TTC549 (cell line): ENCODE results near the gene RNASE1.
"Not testable (repeated sequence)": the region's sequence is repeated elsewhere in the genome, so short reads cannot be mapped to it uniquely, and the experiment has no call there.

Experiments
- FAIRE-seq: peaks from 2 replicates; lab custom pipeline; 2012; peaks lifted over from hg19 to GRCh38; lab: Jason Lieb, UNC

The RNASE1 gene

DNA sequence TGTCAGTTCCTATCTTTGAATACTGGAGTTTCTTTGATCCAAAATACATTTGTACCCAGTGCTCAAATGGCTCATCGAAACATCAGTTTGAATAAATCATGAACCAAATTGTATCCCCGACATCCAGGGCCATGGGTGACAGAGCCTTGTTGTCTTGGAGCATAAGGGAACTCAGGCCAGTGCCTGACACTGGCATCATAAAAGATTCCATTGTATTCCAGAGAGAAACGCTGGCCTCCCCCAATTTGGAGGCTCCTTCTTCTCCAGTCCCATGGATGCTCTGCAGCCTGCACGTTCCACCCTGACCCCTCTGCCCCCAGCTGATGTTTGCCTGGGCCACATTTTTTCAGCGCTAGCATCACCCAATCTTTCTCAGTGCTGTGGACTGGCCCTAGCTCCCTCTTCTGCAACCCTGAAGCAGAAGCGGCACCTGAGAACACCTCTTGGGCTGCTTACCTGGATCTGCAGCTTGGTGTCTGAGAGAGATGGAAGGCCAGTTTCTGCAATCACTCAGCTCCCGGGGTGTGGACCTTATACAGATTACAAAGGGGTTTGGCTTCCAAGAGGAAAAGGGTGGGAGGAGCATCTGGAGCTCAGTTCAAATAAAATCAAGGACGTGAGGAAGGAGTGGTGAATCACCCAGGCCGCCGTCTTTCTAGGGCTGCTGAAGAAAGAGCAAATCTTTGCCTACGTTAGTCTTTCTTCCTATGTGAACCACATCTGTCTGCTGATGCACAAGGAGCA is at the start of gene RNASE1:
RNASE1 (minus strand) TSS at position 504 of the 744 bp plus-strand sequence. CDS start 776 bp downstream, outside the sequence.
- FAIRE-seq, result no peak

DNA sequence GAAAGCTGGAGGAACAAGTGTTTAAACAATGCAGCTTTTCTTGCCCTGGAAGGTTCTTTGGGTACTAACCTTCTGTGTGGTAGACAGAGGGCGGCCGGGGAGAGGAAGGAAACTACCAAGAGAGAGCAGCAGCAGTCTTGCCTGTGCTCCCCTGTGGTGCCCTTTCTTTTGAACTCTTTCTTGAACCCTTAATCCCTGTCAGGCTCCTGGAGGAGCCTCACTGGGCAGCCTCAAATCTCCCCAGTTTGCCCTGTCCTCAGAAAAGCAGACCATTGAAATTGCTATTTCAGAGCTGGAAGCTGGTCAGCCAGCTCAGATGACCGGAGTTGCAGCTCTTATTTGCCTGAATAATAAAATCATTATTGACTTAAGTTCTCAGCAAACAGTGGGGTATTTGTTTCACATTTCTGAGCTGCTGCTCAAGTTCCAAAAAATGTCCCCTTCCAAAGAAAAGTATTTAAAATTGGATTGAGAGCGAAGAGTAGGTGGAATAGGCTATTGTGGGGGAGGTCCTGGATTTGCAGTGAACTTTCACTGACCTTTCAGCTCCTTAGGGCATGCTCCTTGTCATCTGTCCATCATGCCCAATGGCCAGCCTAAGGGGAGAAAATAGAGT is 46.4 kb upstream of the RNASE1 start:
- no peak for FAIRE-seq

DNA sequence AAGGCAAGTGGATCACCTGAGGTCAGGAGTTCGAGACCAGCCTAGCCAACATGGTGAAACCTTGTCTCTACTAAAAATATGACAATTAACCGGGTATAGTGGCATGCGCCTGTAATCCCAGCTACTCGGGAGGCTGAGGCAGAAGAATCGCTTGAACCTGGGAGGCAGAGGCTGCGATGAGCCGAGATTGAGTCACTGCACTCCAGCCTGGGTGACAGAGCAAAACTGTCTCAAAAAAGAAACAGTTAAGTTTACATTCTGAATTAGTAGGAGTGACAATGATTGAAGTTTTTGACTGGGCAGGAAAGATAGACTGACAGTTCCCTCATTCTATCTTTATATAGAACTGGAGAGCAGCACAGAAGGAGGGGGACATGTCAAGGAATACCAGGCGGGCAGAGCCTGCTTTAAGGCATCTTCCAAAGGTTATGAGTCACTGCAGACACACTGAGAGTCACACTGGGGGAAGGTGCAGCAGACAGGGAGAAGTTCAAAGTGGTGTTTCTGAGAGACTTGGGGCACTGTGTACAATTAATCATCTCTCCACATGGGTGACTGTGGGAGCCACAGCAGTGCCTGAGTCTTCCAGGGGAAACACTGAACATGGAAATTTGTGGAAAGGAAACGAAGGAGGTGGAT is 45.8 kb upstream of the RNASE1 start:
- no peak for FAIRE-seq

DNA sequence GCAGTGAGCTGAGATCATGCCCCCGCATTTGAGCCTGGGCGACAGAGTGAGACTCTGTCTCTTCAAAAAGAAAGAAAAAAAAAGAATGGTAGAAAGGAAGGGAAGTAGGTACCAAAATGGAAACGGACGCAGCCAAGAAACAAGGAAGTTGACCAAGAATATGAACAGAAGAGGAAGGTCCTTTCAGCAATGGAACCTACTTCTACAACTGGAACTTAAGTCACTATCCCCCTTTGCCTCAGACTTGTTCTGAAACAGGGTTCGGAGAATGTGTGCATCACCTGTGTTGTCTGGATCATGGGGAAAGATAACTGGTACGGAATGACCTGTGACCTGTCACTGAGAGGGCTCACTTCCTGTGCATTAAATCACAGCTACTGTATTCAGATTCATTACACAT is 43.9 kb upstream of the RNASE1 start:
- no peak for FAIRE-seq

DNA sequence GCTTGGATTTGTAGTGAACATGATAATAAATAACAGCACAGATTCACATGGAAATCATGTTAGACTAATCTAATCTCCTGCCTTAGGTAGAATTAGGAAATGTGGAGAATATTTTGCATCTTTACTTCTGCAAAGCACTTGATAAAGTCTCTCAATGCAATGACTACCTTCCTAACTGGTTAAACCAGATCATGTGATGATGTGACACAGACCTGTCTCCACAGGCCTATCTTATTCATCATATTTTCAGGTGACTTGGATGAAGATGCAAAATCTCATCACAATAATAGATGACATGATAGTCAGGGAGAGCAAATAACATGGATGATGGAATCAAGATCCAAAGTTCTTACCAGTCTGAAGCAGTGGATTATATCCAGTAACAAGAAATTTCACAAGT is 38.5 kb upstream of the RNASE1 start:
- FAIRE-seq, result no peak

DNA sequence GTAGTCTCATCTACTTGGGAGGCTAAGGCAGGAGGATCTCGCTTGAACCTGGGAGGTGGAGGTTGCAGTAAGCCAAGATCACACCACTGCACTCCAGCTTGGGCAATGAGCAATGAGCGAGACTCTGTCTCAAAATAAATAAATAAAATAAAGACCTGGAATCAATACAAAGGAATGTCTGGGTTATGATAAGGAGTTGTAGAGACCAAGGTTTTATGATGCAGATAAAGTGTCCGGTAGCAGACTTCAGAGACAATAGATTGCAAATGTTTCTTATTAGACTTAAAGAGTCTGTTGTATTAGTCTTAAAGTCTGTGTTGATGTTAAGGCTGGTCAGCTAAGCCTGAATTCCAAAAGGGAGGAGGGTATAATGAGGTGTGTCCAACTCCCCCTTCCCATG is 35.2 kb upstream of the RNASE1 start:
- FAIRE-seq, result no peak

DNA sequence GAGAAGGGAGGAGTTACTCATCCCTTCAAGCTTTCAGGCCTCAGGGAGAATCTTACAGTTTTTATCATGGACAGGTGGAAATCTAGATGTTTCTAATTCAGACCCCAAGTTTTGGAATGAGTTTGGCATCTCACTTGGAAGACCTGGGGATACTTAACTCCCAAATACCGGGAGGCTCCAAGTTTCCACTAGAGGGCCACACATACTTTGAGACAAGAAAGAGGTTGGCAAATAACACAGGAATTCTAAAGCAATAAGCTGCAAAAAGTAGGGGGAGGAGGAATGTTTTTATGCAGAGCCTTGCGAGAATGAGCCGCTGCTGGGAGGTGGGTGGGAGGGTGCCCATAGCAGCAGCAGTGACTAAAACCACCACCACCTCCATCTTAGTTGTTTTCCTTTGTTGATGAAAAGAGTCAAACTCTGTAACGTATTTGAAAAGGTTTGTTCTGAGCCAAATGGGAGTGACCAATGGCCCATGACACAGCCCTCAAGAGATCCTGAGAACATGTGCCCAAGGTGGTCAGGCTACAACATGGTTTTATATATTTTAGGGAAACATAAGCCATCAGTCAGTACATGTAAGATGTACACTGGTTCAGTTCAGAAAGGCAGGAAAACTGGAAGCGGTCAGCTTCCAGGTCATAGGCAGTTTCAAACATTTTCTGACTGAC is 34.2 kb upstream of the RNASE1 start:
- FAIRE-seq, result no peak

DNA sequence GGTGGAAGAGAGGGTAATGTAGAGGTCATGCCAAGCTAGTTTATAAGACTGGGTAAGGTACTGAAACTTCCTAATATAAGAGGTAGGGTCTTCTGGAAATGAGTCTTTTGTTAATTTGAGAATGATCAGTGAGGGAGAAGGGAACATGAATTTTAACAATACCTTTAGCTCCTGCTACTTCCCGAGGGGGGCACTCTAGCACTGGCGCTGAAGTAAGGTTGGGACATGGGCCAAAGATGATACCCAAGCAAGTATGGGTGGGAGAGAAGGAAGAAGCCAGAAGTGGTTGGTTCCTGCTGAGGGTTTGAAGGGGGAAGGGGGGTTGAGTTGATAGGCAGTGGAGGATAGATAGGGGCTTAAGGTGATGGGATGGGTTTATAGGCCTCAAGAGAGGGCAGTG is 32.3 kb upstream of the RNASE1 start:
- FAIRE-seq, result no peak

DNA sequence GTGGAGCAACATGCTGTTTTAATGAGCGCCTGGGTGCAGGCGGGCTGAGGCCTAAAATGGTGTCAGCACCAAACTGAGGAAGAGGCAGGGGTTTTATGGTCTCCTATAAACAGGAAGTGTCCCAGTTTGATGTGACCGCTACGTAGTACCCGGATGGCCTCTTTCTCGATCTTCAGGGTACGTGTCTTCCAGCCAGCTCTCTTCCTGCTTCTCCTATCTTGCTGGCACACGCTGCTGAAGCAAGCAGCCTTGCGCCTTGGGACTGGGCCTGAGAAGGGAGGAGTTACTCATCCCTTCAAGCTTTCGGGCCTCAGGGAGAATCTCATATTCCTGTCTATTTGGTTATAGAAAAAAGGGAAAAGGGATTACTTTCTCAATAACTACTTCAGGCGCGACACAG is 28.2 kb upstream of the RNASE1 start:
- FAIRE-seq, result no peak

DNA sequence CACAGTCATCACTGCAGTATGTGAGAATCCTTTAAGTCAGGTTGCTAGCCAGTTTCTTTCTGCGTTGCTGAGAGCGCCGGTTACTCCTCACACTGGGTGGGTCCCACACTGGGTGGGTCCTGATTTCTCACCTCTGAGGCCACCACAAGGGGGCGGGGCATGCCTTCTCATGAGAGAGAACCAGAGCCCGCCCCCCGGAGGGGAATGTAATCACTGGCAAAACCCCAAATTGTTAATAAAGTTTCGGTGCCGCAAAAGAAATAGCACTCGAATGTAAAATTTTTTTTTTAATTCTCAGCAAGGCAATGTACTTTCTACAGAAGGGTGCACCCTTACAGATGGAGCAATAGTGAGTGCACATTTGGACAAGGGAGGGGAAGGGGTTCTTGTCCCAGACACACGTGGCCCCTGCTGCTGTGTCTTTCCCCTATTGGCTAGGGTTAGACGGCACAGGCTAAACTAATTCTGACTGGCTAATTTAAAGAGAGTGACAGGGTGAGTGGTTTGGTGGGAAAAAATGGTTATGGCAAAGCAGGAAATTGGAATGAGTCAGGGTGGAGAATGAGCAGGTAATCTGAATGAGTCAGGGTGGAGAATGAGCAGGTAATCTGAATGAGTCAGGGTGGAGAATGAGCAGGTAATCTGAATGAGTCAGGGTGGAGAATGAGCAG is 25.5 kb upstream of the RNASE1 start:
- FAIRE-seq, result not testable (repeated sequence)

DNA sequence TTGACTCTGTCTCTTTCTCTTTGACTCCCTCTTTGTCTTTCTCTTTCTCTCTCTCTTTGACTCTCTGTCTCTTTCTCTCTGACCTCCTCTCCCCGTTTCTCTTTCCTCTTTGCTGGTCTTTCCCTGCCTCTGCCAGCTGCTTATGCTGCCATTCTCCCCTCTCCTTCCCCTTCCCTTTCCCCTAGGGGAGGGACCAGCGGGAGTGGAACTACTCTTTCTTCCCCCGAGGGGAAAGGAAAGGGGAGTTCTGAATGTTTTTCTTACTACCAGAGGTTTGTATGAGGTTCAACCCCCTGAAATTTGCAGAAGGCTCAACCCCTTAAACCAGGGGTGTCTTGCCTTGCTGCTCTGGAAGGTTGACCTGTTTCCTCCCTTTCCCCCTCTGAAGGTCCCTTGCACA is 24.7 kb upstream of the RNASE1 start:
- no peak for FAIRE-seq

DNA sequence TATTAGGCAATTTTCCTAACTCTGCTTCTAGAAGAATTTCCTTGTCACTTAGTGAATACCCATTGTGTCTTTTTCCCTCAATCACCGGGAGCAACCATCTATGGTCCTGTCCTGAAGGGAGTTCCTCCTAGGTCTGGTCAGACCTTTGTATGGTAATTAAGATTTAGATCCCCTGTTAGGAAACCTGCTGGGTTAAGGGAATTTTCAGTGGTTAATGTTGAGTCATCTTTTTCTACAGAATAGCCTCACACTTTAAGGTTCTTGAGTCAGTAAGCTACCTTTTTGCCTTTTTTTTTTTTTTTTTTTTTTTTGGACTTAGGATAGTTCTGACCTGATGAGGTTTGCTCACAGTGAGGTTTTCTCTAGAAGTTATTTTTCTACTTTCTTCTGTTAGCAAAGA is 24.0 kb upstream of the RNASE1 start:
- FAIRE-seq, result not testable (repeated sequence)

DNA sequence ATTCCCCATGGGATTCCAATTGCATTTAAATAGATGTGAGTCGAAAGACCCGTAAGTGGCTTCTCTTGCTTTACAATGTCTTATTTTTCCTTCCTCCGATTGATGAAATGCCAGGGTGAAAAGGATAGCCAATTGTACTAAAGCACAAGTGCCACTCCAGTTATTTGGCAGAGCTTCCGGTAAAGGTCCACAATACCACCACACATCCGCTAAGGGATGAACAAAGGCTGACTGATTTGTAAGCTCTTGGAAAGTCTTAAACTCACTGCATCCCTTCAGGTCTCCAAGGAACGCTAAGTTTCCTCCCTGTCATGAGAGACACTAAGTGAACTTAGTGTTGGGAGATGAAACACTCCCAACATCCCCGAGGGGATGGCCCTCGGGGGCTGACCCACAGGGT is 21.2 kb upstream of the RNASE1 start:
- no peak for FAIRE-seq

DNA sequence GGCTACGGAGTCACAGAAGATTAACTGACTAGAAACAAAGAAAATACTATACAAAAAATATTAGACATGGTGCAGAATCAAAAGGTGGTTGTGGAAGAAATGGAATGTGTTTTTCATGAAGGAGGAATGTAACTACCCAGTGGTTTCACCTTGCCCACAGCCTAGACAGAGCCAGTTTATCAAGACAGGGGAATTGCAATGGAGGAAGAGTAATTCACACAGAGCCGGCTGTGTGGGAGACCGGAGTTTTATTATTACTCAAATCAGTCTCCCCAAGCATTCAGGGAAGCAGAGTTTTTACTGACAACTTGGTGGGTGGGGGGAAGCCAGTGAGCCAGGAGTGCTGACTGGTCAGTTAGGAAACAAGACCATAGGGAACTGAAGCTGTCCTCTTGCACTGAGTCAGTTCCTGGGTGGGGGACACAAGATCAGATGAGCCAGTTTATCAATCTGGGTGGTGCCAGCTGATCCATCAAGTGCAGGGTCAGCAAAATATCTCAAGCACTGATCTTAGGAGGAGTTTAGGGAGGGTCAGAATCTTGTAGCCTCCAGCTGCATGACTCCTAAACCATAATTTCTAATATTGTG is 19.0 kb upstream of the RNASE1 start:
- not testable (repeated sequence) for FAIRE-seq

DNA sequence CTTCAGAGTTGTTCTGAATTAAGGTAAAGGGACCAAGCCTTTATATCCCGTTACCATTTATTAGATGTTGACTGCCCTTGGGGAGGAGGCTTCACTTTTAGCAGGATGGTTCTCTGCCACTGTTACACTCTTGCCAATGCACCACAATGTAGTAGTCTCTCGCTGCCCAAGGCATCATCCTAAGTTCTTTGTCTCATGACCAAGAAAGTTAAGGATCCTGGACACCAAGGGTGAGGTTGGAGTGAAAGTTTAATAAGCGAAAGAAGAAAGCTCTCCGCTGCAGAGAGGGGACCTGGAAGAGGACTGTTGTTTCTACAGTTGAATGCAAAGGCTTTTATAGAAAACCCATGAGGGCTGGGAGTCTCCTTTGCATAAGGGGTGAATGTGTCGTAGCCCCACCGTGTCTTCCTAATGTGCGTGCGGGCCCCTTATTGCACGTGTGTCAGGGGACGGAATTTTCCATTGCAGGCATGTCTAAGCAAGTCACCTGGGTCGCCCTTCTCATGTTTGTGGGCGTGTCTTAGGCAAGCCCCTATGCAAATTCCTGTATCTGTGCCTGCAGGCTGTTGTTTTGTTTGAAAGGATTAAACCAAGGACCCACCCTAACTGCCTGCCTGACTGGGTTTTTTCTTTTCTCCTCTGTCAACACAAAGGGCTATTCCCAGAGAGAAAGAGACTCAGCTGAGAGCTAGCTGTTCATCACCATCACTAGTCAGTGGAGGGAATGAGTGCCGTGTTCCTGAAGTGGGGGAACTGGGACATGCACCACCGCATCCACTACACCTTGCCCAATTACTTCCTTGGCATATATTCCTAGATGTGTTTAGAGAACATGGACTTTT is 17.6 kb upstream of the RNASE1 start:
- no peak for FAIRE-seq

DNA sequence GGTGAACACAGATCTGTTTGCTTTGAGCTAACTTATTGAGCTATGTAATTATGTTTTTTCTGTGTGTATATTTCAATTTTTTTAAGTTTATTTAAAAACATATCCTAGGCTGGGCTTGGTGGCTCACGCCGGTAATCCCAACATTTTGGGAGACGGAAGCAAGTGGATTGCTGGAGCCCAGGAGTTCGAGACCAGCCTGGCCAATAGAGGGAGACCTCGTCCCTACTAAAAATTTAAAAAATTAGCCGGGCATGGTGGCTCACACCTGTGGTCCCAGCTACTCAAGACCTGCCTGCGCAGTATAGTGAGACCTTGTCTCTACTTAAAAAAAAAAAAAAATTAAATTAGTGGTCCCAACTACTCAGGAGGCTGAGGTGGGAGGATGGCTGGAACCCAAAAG is 16.2 kb upstream of the RNASE1 start:
- FAIRE-seq, result no peak

DNA sequence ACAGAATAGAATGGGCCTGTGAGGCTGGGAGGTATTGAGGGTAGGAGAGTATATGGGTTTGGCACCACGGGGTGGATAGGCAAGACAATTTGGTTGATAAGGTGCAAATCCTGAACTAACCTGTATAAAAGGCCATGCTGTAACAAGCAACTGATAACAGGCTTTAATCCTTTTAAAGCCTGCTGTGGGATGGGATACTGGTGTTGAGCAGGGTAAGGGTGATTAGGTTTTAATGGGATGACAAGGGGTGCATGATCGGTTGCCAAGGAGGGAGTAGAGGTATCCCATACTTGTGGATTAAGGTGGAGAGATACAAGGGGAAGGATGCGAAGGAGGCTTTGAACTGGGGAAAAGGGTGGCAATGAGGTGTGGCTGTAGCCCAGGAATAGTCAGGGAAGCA is 13.3 kb upstream of the RNASE1 start:
- not testable (repeated sequence) for FAIRE-seq

DNA sequence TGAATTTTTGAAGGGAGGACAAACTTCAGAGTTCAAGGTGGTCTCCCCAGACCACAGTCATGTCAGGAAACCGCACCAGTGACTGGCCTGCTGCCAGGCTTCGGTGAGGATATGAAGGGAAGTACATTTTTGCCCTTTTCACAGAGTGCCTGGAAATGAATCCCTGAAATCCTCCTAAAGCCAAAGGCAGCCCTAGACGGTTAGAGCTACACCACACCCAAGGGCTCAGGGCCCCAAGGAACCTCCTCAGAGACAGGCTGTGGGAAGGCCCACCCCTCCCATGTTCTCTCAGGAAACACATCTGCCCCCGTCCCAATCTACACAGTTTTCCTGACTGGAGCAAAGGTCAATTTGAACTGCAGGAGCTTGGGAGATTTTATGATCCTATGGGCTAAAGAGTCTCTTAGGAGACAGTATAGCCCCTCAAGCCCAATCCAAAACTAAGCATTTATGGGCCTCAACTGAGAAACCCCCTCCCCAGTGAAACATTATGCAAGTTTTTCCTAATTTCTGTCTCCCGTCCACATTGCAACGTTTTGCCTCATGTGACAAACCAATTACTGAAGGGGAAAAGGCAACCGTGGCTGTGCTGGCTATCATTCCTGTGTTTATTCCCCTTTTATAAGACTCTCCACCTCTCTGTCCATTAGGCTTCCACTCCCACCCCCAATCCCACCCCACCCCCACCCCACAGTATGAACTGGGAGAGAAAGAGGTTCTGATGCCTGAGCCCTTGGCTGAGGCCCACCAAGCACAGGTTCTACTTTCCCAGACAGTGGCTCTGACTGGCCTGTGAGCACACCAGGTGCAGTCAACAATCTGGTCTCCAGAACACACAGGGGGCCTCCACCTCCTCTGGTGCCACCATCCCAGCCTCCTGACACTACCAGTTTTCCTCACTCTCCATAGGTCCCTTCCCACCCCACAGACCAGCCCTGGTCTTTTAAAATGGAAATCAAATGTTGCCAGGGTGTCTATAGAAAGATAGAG is 9.6 kb upstream of the RNASE1 start:
- no peak for FAIRE-seq

DNA sequence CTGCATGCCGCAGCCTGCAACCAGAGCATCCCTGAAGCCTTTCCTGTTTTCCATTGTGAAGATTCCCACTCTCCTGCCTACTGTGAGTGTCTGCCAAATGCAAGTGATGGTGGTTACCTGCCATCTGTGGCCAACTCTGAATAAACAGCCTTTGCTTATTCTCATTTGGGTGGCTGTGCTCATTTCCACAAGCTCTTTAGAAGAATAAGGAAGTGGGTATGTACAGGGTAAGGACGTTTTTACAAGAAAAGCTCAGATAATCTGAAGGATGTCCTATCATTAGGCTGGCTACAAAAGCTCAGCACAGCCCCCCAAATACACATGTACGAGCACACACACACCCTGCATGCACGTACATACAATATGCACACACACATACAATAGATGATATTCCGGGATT is 7.3 kb upstream of the RNASE1 start:
- no peak for FAIRE-seq

DNA sequence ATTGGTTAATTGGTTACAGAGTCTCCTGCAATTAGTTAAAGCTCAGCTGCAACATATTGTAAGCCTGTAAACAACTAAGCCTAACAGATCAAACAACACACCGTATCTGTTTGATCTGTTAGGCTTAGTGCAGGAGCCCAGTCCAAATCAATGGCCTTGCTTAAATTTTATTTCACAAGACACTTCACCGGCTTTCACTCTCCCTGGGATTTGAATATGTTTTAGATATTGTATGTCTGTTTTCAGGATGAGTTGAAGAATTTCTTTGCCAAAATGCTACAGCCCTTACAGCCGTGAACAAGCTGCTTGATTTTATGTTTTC is 5.5 kb upstream of the RNASE1 start:
- no peak for FAIRE-seq
